IPS-20b (cell line): Measurements from ENCODE around the gene POFUT1.
"Not testable (repeated sequence)": the region's sequence is repeated elsewhere in the genome, so short reads cannot be mapped to it uniquely, and the experiment has no call there.

Source experiments
- H3K27ac ChIP-seq: one replicate; pipeline ENCODE4 v1.5.1; 2013; ENCODE audit warnings: low read length
- H3K27me3 ChIP-seq: 2 replicates; pipeline ENCODE4 v1.6.1; 2013; ENCODE audit warnings: mild to moderate bottlenecking, low read length, inconsistent platforms; ENCODE audit not compliant: insufficient read depth
- H3K36me3 ChIP-seq: 2 replicates; pipeline ENCODE4 v1.6.1; 2013; ENCODE audit warnings: low read depth, mild to moderate bottlenecking, inconsistent platforms, low read length, moderate library complexity; ENCODE audit not compliant: insufficient read depth
- H3K4me1 ChIP-seq: 2 replicates; pipeline ENCODE4 v1.6.1; 2013; ENCODE audit warnings: mild to moderate bottlenecking, control low read depth, inconsistent platforms, low read length, moderate library complexity; ENCODE audit not compliant: insufficient read depth
- H3K4me3 ChIP-seq: 2 replicates; pipeline ENCODE4 v1.5.1; 2013; ENCODE audit warnings: mild to moderate bottlenecking, low read length, inconsistent platforms
- H3K9ac ChIP-seq: 2 replicates; pipeline ENCODE4 v1.6.1; 2013; ENCODE audit warnings: low read depth, mild to moderate bottlenecking, inconsistent platforms, low read length, moderate library complexity
- H3K9me3 ChIP-seq: 2 replicates; pipeline ENCODE4 v1.6.1; 2013; ENCODE audit warnings: mild to moderate bottlenecking, low read depth, low read length, inconsistent platforms; ENCODE audit not compliant: insufficient read depth

Gene POFUT1

DNA sequence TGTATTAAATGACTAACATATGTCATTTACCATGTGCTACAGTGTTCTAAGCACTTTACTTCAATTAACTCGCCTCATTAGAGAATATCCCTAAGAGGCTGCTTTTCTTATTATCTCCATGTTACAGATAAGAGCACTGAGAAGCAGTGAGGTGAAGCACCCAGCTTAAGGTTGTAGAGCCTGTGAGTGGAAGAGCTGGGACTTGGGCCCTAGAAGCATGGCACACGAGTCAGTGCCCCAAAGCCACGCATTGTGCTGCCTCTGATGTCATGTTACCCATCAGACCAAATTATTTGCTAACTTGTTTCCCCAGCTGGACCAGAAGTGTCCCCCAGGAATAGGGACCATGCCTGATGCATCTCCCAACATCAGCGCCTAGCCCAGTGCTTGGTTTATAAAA, 34.1 kb downstream of the POFUT1 start:
- H3K27me3 ChIP-seq: no peaks in the 10 kb centered on the region
- H3K4me1 ChIP-seq: peaks cover 9% of the 10 kb centered on the region; the same call in 1 of the 2 replicates
- H3K9me3 ChIP-seq: no peaks in the 10 kb centered on the region
- no peak overlapping the region for H3K9ac ChIP-seq
- no peak overlapping the region for H3K27ac ChIP-seq
- H3K4me3 ChIP-seq: no peak overlapping the region
- H3K36me3 ChIP-seq: peaks cover 4% of the 10 kb centered on the region

DNA sequence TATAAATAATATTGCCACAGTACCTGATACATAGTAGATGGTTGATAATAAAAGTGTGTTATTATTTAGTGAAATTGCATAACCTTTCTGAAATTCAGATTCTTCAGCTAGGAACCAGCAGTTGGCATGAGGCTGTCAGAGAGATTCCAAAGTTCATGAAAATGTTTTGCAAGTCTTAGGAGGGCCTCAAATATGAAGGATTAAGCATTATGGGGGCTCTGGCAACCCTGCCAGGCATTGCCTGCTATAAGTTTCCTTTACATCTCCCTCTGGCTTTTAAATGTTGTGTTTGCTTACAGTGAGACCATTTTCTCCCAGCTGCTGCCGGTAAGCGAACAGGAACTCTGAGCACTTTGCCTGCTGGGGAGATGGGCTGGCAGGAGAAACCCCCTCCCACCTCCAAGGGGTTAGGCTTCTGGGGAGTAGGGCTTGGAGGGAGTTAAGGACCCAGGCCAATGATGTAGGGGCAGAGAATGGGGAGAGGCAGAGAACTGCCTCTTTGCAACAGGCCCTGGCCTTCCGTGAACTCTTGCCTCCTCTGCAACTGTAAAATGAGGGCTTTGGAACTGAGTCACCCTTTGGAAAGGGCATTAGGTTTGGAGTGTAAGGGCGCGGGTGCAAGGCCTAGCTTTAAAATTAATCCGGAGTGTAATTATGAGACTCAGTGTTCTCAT, 36.6 kb downstream of the POFUT1 start:
- H3K27ac ChIP-seq: no peak overlapping the region
- peaks cover 9% of the 10 kb centered on the region; the same call in 1 of the 2 replicates for H3K4me1 ChIP-seq
- H3K9me3 ChIP-seq: no peaks in the 10 kb centered on the region
- no peak overlapping the region for H3K9ac ChIP-seq
- H3K27me3 ChIP-seq: no peaks in the 10 kb centered on the region
- H3K4me3 ChIP-seq: no peak overlapping the region
- H3K36me3 ChIP-seq: no peaks in the 10 kb centered on the region

DNA sequence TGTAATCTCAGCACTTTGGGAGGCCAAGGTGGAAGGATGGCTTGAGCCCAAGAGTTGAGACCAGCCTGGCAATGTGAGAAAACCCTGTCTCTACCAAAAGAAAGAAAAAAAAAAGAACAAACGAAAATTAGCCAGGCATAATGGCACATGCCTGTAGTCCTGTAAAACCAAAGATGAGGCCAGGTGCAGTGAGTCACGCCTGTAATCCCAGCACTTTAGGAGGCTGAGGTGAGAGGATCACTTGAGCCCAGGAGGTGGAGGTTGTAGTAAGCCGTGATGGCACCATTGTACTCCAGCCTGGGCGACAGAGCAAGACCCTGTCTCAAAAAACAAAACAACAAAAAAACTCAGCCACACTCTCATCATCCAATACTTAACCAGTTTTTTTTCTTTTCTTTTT, 37.3 kb downstream of the POFUT1 start:
- H3K9ac ChIP-seq: no peak overlapping the region

DNA sequence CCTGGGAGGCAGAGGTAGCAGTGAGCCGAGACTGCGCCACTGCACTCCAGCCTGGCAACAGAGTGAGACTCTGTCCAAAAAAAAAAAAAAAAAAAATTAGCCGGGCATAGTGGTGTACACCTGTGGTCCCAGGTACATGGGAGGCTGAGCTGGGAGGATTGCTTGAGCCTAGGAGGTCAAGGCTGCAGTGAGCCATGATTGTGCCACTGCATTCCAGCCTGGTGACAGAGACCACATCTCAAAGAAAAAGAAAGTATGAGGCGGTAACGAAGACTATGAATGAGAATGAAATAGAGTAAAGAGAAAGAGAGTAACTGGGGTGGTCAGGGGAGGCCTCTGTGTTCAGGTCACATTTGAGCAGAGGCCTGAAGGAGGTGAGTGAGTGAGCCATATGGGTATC, 38.5 kb downstream of the POFUT1 start:
- H3K4me3 ChIP-seq: not testable (repeated sequence)

More for the DNA sequence above, 37.3 kb downstream of the POFUT1 start:
- Histone ChIP-seq H3K27me3 (no peaks in the 10 kb centered on the region), H3K4me3 (no peak overlapping the region), H3K4me1 (peaks cover 6% of the 10 kb centered on the region; the same call in 1 of the 2 replicates), H3K9me3 (no peaks in the 10 kb centered on the region), H3K36me3 (no peaks in the 10 kb centered on the region), H3K27ac (no peak overlapping the region)

DNA sequence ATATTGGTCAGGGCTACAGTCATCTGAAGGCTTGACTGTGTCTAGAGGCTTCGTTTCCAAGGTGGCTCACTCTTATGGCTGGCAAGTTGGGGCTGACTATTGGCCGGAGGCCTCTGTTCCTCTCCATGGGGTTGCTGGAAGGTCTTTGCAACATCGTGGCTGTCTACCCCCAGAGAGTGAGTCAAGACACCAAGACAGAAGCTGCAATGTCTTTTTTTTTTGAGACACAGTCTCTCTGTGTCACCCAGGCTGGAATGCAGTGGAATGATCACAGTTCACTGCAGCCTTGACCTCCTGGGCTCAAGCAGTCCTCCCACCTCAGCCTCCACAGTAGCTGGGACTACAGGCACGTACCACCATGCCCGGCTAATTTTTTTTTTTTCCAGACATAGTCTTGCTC, 40.4 kb downstream of the POFUT1 start:
- no peaks in the 10 kb centered on the region for H3K4me1 ChIP-seq
- no peak overlapping the region for H3K4me3 ChIP-seq
- no peaks in the 10 kb centered on the region for H3K27me3 ChIP-seq
- no peak overlapping the region for H3K27ac ChIP-seq
- no peak overlapping the region for H3K9ac ChIP-seq
- no peaks in the 10 kb centered on the region for H3K9me3 ChIP-seq
- no peaks in the 10 kb centered on the region for H3K36me3 ChIP-seq

More for the DNA sequence above, 38.5 kb downstream of the POFUT1 start:
- not testable (repeated sequence) for H3K36me3 ChIP-seq, H3K27me3 ChIP-seq, H3K9ac ChIP-seq, H3K27ac ChIP-seq, H3K4me1 ChIP-seq, H3K9me3 ChIP-seq

DNA sequence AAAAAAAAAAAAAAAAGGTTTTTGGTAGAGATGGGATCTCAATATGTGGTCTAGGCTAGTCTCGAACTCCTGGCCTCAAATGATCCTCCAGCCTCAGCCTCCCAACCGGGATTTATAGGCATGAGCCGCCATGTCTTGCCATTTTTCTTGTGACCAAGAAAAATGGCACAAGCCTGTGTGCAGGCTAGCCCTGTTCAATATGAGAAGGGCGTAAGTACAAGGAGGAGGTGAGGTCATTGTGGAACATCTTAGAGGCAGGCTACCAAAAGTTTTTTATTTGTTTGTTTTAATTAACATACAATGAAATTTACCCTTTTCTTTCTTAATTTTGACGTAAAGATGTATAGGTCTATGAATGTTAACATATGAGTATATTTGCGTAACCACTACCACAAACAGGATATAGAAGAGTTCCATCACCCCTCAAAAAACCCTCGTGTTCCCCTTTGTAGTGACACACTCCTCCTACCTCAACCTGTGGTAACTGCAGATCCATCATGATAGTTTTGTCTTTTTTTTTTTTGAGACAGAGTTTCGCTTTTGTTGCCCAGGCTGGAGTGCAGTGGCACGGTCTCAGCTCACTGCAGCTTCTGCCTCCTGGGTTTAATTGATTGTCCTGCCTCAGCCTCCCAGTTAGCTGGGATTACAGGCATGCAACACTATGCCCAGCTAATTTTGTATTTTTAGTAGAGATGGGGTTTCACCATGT, 41.5 kb downstream of the POFUT1 start:
- Histone ChIP-seq H3K36me3 (no peaks in the 10 kb centered on the region), H3K27ac (no peak overlapping the region), H3K9me3 (no peaks in the 10 kb centered on the region), H3K4me1 (no peaks in the 10 kb centered on the region), H3K9ac (no peak overlapping the region), H3K4me3 (no peak overlapping the region), H3K27me3 (no peaks in the 10 kb centered on the region)

DNA sequence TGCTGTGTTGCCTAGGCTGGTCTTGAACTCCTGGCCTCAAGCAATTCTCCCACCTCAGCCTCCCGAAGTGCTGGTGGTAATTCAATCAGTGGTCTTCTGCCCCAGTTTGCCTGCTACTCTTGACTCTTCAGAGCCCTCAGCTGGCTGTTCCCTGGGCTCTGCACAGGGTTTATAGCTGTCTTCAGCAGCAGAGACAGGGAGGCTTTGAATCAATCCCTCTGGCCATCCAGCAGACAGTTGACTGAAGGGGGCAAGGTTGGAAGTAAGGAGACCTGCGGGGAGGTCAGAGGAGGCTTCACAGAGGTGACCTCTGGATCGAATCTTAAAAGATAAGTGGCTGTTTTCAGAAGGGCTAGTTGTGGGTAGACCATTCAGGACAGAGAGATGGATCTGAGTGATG, 43.8 kb downstream of the POFUT1 start:
- H3K9me3 ChIP-seq: no peaks in the 10 kb centered on the region
- H3K27me3 ChIP-seq: no peaks in the 10 kb centered on the region
- H3K4me3 ChIP-seq: no peak overlapping the region
- H3K4me1 ChIP-seq: no peaks in the 10 kb centered on the region
- H3K9ac ChIP-seq: no peak overlapping the region
- H3K27ac ChIP-seq: no peak overlapping the region
- H3K36me3 ChIP-seq: no peaks in the 10 kb centered on the region

DNA sequence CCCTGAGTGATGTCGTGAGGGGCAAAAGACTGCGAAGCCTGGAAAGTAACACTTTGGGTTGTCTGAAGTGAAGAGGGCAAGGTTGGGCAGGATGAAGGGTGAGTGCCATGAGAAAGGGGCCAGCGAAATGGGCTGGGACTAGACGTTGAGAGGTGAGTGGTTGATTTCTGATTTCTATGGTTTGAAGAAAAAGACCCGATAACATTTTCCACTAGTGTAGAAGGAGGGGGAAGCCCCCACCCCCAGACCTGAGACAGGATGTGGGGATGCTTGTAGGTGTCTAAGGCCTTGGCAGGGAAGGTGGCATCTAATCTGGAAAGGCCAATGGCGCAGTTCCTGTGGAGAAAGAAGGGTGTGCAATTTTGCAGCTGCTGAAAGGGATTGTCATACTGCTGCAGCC, 44.5 kb downstream of the POFUT1 start:
- no peak overlapping the region for H3K4me3 ChIP-seq
- H3K9ac ChIP-seq: no peak overlapping the region
- H3K27me3 ChIP-seq: no peaks in the 10 kb centered on the region
- no peak overlapping the region for H3K27ac ChIP-seq
- H3K4me1 ChIP-seq: no peaks in the 10 kb centered on the region
- H3K36me3 ChIP-seq: no peaks in the 10 kb centered on the region
- no peaks in the 10 kb centered on the region for H3K9me3 ChIP-seq

DNA sequence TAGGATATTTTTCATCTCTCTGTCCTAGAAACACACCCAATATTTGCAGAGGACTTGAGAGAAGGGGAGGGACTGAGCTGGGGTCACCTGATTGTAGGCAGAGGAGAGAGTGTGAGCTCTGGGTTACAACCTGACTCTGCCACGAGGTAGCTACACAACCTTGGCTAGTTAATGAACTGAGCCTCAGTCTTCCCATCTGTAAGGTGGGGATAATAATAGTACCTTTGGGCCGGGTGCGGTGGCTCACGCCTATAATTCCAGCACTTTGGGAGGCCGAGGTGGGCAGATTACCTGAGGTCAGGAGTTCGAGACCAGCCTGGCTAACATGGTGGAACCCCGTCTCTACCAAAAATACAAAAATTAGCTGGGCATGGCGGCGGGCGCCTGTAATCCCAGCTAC, 53.3 kb downstream of the POFUT1 start:
- H3K27ac ChIP-seq, H3K9me3 ChIP-seq, H3K4me1 ChIP-seq, H3K4me3 ChIP-seq, H3K27me3 ChIP-seq, H3K36me3 ChIP-seq, H3K9ac ChIP-seq: not testable (repeated sequence)

DNA sequence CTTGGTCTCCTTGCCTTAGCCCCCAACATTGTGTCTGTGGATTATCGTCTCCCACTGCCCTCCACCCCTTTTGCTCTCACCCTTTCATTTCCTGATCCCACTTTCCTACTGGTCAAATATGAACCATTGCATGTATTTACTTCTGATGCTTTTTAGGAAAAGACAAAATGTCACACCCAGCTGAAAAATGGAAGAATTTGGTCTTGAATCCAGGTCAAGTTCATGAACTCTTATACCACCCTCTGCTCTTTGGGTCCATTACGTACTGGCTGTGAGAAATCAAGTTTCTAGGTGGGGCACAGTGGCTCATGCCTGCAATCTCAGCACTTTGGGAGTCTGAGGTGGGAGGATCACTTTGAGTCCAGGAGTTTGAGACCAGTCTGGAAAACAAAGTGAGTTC, 54.0 kb downstream of the POFUT1 start:
- no peaks in the 10 kb centered on the region for H3K27me3 ChIP-seq
- no peaks in the 10 kb centered on the region for H3K36me3 ChIP-seq
- no peaks in the 10 kb centered on the region for H3K4me1 ChIP-seq
- no peak overlapping the region for H3K9ac ChIP-seq
- H3K27ac ChIP-seq: no peak overlapping the region
- no peaks in the 10 kb centered on the region for H3K9me3 ChIP-seq
- no peak overlapping the region for H3K4me3 ChIP-seq

DNA sequence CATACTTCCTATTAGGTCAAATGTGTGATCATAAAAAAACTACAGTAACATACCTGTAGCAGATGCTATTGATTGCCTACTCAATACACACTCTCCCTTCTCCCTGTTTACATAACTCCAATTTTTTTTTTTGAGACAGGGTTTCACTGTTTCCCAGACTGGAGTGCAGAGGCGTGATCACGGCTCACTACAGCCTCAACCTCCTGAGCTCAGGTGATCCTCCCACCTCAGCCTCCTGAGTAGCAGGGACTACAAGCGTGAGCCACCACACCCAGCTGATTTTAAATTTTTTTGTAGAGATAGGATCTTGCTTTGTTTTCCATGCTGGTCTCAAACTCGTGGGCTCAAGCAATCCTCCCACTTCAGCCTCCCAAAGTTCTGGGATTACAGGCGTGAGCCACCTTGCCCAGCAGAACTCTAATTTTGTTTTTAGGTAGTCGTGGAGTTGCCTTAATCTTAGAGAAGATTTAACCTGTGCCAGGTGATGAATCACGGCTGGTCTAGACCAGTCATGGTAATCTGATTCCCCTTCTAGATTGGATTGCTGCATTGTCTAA, 55.8 kb downstream of the POFUT1 start:
- H3K27ac ChIP-seq: no peak overlapping the region
- no peaks in the 10 kb centered on the region for H3K36me3 ChIP-seq
- H3K9me3 ChIP-seq: no peaks in the 10 kb centered on the region
- no peaks in the 10 kb centered on the region for H3K4me1 ChIP-seq
- no peak overlapping the region for H3K4me3 ChIP-seq
- no peak overlapping the region for H3K9ac ChIP-seq
- H3K27me3 ChIP-seq: no peaks in the 10 kb centered on the region

DNA sequence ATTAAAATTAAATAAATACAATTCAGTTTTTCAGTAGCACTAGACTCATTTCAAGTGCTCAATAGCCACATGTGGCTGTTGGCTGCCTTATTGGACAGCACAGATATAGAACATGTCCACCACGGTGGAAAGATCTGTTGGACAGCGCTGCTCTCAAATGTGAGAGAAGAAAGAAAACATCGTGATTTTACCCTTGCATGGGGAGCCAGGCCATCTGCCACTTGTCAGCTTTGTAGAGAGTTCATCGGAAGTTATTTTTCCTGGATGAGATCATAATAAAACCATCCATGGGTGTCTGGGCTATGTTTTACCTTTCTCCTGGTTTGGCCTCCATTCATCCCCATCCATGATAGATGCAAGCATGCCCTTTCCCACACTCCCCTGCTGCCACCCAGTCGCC, 63.9 kb downstream of the POFUT1 start:
- Histone ChIP-seq H3K36me3 (no peaks in the 10 kb centered on the region), H3K27ac (no peak overlapping the region), H3K9ac (no peak overlapping the region), H3K27me3 (peaks cover 6% of the 10 kb centered on the region; the same call in 1 of the 2 replicates), H3K9me3 (no peaks in the 10 kb centered on the region), H3K4me3 (no peak overlapping the region), H3K4me1 (no peaks in the 10 kb centered on the region)
